Breast epithelium (tissue), 4 donors: ENCODE measurements around the gene PCSK4. TPM values are rescaled to one million over a fixed set of nuclear protein-coding genes. Genes with fewer than 3 reads are reported as not detected.

Source experiments
- DNase-seq, 2 donors: peaks; one replicate each; pipeline ENCODE4 v3.0.0-alpha.2; 2019; ENCODE audit warnings: low spot score in 2 of 2
- H3K27ac ChIP-seq, 2 donors: fragments of 200-600 bp; sonication (generic) in 1 of 2; one replicate each; pipeline ENCODE4 v1.5.1; 2016 to 2019; ENCODE audit warnings: mild to moderate bottlenecking in 1 of 2
- H3K27me3 ChIP-seq, 2 donors: fragments of 200-600 bp; sonication (generic) in 1 of 2; one replicate each; pipeline versions ENCODE4 v1.5.1 to v1.6.0; 2017 to 2019; ENCODE audit warnings: control low read depth in 1 of 2, mild to moderate bottlenecking in 1 of 2
- H3K36me3 ChIP-seq: fragments of 200-600 bp; one replicate; pipeline ENCODE4 v1.5.1; 2019
- H3K4me1 ChIP-seq, 2 donors: fragments of 200-600 bp; sonication (generic); one replicate each; pipeline ENCODE4 v1.5.1; 2016 to 2019; ENCODE audit warnings: control low read depth in 1 of 2
- H3K4me3 ChIP-seq, 3 donors: fragments of 200-600 bp; sonication (generic); 1 replicate in 2 of 3; 2 replicates in 1 of 3; pipeline ENCODE4 v1.5.1; 2016 to 2019; ENCODE audit warnings: mild to moderate bottlenecking in 3 of 3, moderate library complexity in 2 of 3
- H3K9me3 ChIP-seq, 2 donors: fragments of 200-600 bp; sonication (generic) in 1 of 2; one replicate each; pipeline ENCODE4 v1.5.1; 2016 to 2019; ENCODE audit warnings: control low read depth in 1 of 2
- POLR2A ChIP-seq: fragments of 450-650 bp; IDR thresholded peaks from one replicate; pipeline ENCODE4 v1.6.1; 2016; ENCODE audit warnings: antibody characterized with exemption, mild to moderate bottlenecking, moderate library complexity
- POLR2AphosphoS5 ChIP-seq, 3 donors: sonication (generic); formaldehyde crosslinking; IDR thresholded peaks; one replicate each; pipeline ENCODE4 v1.6.1; 2017; ENCODE audit warnings: antibody characterized with exemption in 3 of 3
- intact Hi-C: fragments of 100-400 bp; cut with DNase I; formaldehyde crosslinking; loops from one replicate; pipeline ENCODE4 v1.15.1; 2023; ENCODE audit warnings: low total_unique reads
- total RNA-seq, 3 donors: library from RNA; depleted of rRNA; stranded (reverse); fragments of >200 nt; gene quantifications; one replicate each; pipeline ENCODE4 v1.1.0, GENCODE V29; 2016
- TF ChIP-seq, protein P1 (sequence below), 3 donors: fragments of 450-650 bp; IDR thresholded peaks; one replicate each; pipeline ENCODE4 v1.5.1; 2016 to 2017; ENCODE audit warnings: antibody characterized with exemption in 3 of 3, mild to moderate bottlenecking in 3 of 3, moderate library complexity in 3 of 3

Gene PCSK4
- total RNA-seq, 3 donors from 2014 or later: 2.2 to 10.0 (median 5.9) TPM

DNA sequence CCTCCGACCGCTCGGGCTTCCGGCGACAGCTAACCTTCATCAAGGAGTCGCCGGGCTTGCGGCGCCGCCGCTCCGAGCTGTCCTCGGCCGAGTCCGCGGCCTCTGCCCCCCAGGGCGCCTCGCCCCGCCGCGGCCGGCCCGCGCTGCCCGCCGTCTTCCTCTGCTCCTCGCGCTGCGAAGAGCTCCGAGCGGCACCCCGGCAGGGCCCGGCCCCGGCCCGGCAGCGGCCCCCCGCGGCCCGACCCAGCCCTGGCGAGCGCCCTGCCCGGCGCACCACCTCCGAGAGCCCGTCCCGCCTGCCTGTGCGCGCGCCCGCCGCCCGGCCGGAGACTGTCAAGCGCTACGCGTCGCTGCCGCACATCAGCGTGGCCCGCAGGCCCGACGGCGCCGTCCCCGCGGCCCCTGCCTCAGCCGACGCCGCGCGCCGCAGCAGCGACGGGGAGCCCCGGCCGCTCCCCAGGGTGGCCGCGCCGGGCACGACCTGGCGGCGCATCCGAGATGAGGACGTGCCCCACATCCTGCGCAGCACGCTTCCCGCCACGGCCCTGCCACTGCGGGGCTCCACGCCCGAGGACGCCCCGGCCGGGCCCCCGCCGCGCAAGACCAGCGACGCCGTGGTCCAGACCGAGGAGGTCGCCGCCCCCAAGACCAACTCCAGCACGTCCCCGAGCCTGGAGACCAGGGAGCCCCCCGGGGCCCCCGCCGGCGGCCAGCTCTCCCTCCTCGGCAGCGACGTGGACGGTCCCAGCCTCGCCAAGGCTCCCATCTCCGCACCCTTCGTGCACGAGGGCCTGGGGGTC lies 20.7 kb downstream of the PCSK4 start:
- TF ChIP-seq POLR2A: no peak
- TF ChIP-seq, protein P1, sequence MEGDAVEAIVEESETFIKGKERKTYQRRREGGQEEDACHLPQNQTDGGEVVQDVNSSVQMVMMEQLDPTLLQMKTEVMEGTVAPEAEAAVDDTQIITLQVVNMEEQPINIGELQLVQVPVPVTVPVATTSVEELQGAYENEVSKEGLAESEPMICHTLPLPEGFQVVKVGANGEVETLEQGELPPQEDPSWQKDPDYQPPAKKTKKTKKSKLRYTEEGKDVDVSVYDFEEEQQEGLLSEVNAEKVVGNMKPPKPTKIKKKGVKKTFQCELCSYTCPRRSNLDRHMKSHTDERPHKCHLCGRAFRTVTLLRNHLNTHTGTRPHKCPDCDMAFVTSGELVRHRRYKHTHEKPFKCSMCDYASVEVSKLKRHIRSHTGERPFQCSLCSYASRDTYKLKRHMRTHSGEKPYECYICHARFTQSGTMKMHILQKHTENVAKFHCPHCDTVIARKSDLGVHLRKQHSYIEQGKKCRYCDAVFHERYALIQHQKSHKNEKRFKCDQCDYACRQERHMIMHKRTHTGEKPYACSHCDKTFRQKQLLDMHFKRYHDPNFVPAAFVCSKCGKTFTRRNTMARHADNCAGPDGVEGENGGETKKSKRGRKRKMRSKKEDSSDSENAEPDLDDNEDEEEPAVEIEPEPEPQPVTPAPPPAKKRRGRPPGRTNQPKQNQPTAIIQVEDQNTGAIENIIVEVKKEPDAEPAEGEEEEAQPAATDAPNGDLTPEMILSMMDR (IDR thresholded peaks at IDR 0.05): no peak
- Histone ChIP-seq H3K36me3 (no peaks in the 10 kb centered on the region), H3K4me1 (peaks cover 34 to 38% of the 10 kb centered on the region in 2 donors), H3K27me3 (peaks cover 28 to 69% of the 10 kb centered on the region in 2 donors), H3K9me3 (no peaks in the 10 kb centered on the region), H3K27ac (no peak overlapping the region), H3K4me3 (peak overlapping the region; percentile 29 to 69 (median 49))
- intact Hi-C loops: no loop called here
- DNase-seq: no peak

- intact Hi-C loops: no loop called here
- H3K36me3 ChIP-seq: no peaks in the 10 kb centered on the region
- H3K4me3 ChIP-seq: peak overlapping the region in 2 of 3 donors; percentile 49 to 69
- TF ChIP-seq, protein P1 (IDR thresholded peaks at IDR 0.05): no peak
- TF ChIP-seq POLR2AphosphoS5 (IDR thresholded peaks at IDR 0.05) (no peak), POLR2A (no peak)
- no peak for DNase-seq
- peaks cover 34 to 38% of the 10 kb centered on the region in 2 donors for H3K4me1 ChIP-seq
- H3K27me3 ChIP-seq: peaks cover 28 to 69% of the 10 kb centered on the region in 2 donors
- H3K9me3 ChIP-seq: no peaks in the 10 kb centered on the region
- H3K27ac ChIP-seq: no peak overlapping the region
Measured at GRCh38 chr19:1468821-1469254, 21.3 kb downstream of the PCSK4 start.

GRCh38 chr19:1468274-1468820 lies 21.8 kb downstream of the PCSK4 start:
- no peak for DNase-seq
- no peaks in the 10 kb centered on the region for H3K9me3 ChIP-seq
- no peak for TF ChIP-seq POLR2AphosphoS5 (IDR thresholded peaks at IDR 0.05)
- TF ChIP-seq, protein P1 (IDR thresholded peaks at IDR 0.05): no peak
- TF ChIP-seq POLR2A: no peak
- peak overlapping the region in 2 of 3 donors; percentile 49 to 69 for H3K4me3 ChIP-seq
- H3K27ac ChIP-seq: no peak overlapping the region
- peaks cover 28 to 68% of the 10 kb centered on the region in 2 donors for H3K27me3 ChIP-seq
- intact Hi-C loops: no loop called here
- H3K36me3 ChIP-seq: no peaks in the 10 kb centered on the region
- peaks cover 34 to 38% of the 10 kb centered on the region in 2 donors for H3K4me1 ChIP-seq

DNA sequence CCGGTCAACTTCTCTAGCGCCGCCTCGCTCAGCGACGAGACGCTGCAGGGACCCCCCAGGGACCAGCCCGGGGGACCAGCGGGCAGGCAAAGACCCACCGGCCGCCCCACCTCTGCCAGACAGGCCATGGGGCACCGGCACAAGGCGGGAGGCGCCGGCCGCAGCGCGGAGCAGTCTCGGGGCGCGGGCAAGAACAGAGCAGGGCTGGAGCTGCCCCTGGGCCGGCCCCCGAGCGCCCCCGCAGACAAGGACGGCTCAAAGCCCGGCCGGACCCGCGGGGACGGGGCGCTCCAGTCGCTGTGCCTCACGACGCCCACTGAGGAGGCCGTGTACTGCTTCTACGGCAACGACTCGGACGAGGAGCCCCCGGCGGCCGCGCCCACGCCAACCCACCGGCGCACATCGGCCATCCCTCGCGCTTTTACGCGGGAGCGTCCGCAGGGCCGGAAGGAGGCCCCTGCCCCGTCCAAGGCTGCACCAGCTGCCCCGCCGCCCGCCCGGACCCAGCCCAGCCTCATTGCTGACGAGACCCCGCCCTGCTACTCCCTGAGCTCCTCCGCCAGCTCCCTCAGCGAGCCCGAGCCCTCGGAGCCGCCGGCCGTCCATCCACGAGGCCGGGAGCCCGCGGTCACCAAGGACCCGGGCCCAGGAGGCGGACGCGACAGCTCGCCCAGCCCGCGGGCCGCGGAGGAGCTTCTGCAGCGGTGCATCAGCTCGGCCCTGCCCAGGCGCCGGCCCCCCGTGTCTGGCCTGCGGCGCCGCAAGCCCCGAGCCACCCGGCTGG lies 22.5 kb downstream of the PCSK4 start:
- Histone ChIP-seq H3K36me3 (no peaks in the 10 kb centered on the region), H3K4me3 (peak overlapping the region in 2 of 3 donors; percentile 49 to 69), H3K27ac (no peak overlapping the region), H3K4me1 (peaks cover 34 to 38% of the 10 kb centered on the region in 2 donors), H3K9me3 (no peaks in the 10 kb centered on the region), H3K27me3 (peaks cover 28 to 64% of the 10 kb centered on the region in 2 donors)
- TF ChIP-seq, protein P1 (IDR thresholded peaks at IDR 0.05): no peak
- no peak for TF ChIP-seq POLR2A
- TF ChIP-seq POLR2AphosphoS5 (IDR thresholded peaks at IDR 0.05): no peak
- intact Hi-C loops: no loop called here
- DNase-seq: no peak
